ENCODE measurements around the gene KEAP1. TPM values are rescaled to one million over a fixed set of nuclear protein-coding genes. Genes with fewer than 3 reads are reported as not detected.

Gene KEAP1
- total RNA-seq, 1 donor from 2014 or later, result 59.5 TPM

GRCh38 chr19:10516671-10517286 is 13.6 kb upstream of the KEAP1 start:
- Histone ChIP-seq H3K27me3 (ENCODE audit: control insufficient read depth, insufficient read depth, low read length) (no peaks in the 10 kb centered on the region), H3K36me3 (ENCODE audit: control insufficient read depth, insufficient read depth, low read length) (peaks cover 10% of the 10 kb centered on the region), H3K4me3 (ENCODE audit: low read depth, low read length) (peak overlapping the region; percentile 77)
- no peak for TF ChIP-seq CTCF (IDR thresholded peaks at IDR 0.05; ENCODE audit: insufficient read depth, low read length, severe bottlenecking)
- DNase-seq (ENCODE audit: low read depth) (peak; percentile 58), FAIRE-seq (peak; percentile 72)

- Histone ChIP-seq H3K4me3 (ENCODE audit: low read depth, low read length) (peak overlapping the region; percentile 77), H3K36me3 (ENCODE audit: control insufficient read depth, insufficient read depth, low read length) (peaks cover 10% of the 10 kb centered on the region), H3K27me3 (ENCODE audit: control insufficient read depth, insufficient read depth, low read length) (no peaks in the 10 kb centered on the region)
- DNase-seq (ENCODE audit: low read depth) (no peak), FAIRE-seq (no peak)
- no peak for TF ChIP-seq CTCF (IDR thresholded peaks at IDR 0.05; ENCODE audit: insufficient read depth, low read length, severe bottlenecking)
Measured at GRCh38 chr19:10516064-10516385, 12.9 kb upstream of the KEAP1 start.

- no peak for TF ChIP-seq CTCF (IDR thresholded peaks at IDR 0.05; ENCODE audit: insufficient read depth, low read length, severe bottlenecking)
Measured at GRCh38 chr19:10514211-10515145, 11.3 kb upstream of the KEAP1 start.

GRCh38 chr19:10513223-10513622 is 10.1 kb upstream of the KEAP1 start:
- no peak for FAIRE-seq
- H3K27me3 ChIP-seq (ENCODE audit: control insufficient read depth, insufficient read depth, low read length), result no peaks in the 10 kb centered on the region
- no peak for DNase-seq (ENCODE audit: low read depth)
- peaks cover 10% of the 10 kb centered on the region for H3K36me3 ChIP-seq (ENCODE audit: control insufficient read depth, insufficient read depth, low read length)
- TF ChIP-seq CTCF (IDR thresholded peaks at IDR 0.05; ENCODE audit: insufficient read depth, low read length, severe bottlenecking), result no peak
- no peak overlapping the region for H3K4me3 ChIP-seq (ENCODE audit: low read depth, low read length)

More at GRCh38 chr19:10514211-10515145, 11.3 kb upstream of the KEAP1 start:
- DNase-seq (ENCODE audit: low read depth), result no peak
- H3K4me3 ChIP-seq (ENCODE audit: low read depth, low read length), result no peak overlapping the region
- H3K27me3 ChIP-seq (ENCODE audit: control insufficient read depth, insufficient read depth, low read length), result no peaks in the 10 kb centered on the region
- FAIRE-seq, result no peak
- H3K36me3 ChIP-seq (ENCODE audit: control insufficient read depth, insufficient read depth, low read length), result peaks cover 10% of the 10 kb centered on the region

- DNase-seq (ENCODE audit: low read depth) (peak; percentile 84), FAIRE-seq (no peak)
- Histone ChIP-seq H3K36me3 (ENCODE audit: control insufficient read depth, insufficient read depth, low read length) (peaks cover 10% of the 10 kb centered on the region), H3K4me3 (ENCODE audit: low read depth, low read length) (no peak overlapping the region), H3K27me3 (ENCODE audit: control insufficient read depth, insufficient read depth, low read length) (no peaks in the 10 kb centered on the region)
- peak; percentile 60 for TF ChIP-seq CTCF (IDR thresholded peaks at IDR 0.05; ENCODE audit: insufficient read depth, low read length, severe bottlenecking)
Measured at GRCh38 chr19:10510301-10510802, 7.2 kb upstream of the KEAP1 start.
